SK-N-SH treated with all-trans-retinoic acid at 6 μM for 48 hours (cell line): ENCODE data around the gene CLCF1.
A peak's percentile ranks its signal among the peaks of the same experiment; 100 is the strongest.

Experiments used
- ATAC-seq: fragments of 200-7000 bp; cut with Tn5 transposase; 3 replicates; pipeline ENCODE4 v1.9.1; 2020; ENCODE audit warnings: mild to moderate bottlenecking, moderate library complexity
- CSDC2 ChIP-seq: fragments of 250-450 bp; sonication (Bioruptor Pico); IDR thresholded peaks from 2 replicates; pipeline ENCODE4 v1.5.0; 2020; ENCODE audit warnings: mild to moderate bottlenecking, moderate library complexity
- GLIS3 ChIP-seq: fragments of 250-450 bp; sonication (Bioruptor Pico); IDR thresholded peaks from 2 replicates; pipeline ENCODE4 v1.5.0; 2020; ENCODE audit warnings: mild to moderate bottlenecking, moderate library complexity
- ISL1 ChIP-seq: fragments of 250-450 bp; sonication (Bioruptor Pico); IDR thresholded peaks from 2 replicates; pipeline ENCODE4 v2.1.2; 2022; ENCODE audit warnings: mild to moderate bottlenecking, moderate library complexity
- OSR1 ChIP-seq: fragments of 250-450 bp; sonication (Bioruptor Pico); IDR thresholded peaks from 2 replicates; pipeline ENCODE4 v1.8.0; 2022; ENCODE audit warnings: moderate library complexity, mild to moderate bottlenecking, inconsistent platforms
- PATZ1 ChIP-seq: fragments of 250-450 bp; sonication (Bioruptor Pico); IDR thresholded peaks from 2 replicates; pipeline ENCODE4 v1.8.0; 2020; ENCODE audit warnings: mild to moderate bottlenecking, moderate library complexity, borderline replicate concordance
- POU6F1 ChIP-seq: fragments of 250-450 bp; sonication (Bioruptor Pico); IDR thresholded peaks from 2 replicates; pipeline ENCODE4 v1.8.0; 2021; ENCODE audit warnings: low read depth, mild to moderate bottlenecking, moderate library complexity, borderline replicate concordance
- TCF4 ChIP-seq: fragments of 250-450 bp; sonication (Bioruptor Pico); IDR thresholded peaks from 2 replicates; pipeline ENCODE4 v1.8.0; 2021; ENCODE audit warnings: mild to moderate bottlenecking, moderate library complexity, borderline replicate concordance
- TOX ChIP-seq: fragments of 250-450 bp; sonication (Bioruptor Pico); IDR thresholded peaks from 2 replicates; pipeline ENCODE4 v1.8.0; 2021; ENCODE audit warnings: mild to moderate bottlenecking, moderate library complexity, borderline replicate concordance
- TSHZ2 ChIP-seq: fragments of 250-450 bp; sonication (Bioruptor Pico); IDR thresholded peaks from 2 replicates; pipeline ENCODE4 v1.5.0; 2020; ENCODE audit warnings: mild to moderate bottlenecking, moderate library complexity
- ZC3H10 ChIP-seq: fragments of 250-450 bp; sonication (Bioruptor Pico); IDR thresholded peaks from 2 replicates; pipeline ENCODE4 v1.5.1; 2021; ENCODE audit warnings: mild to moderate bottlenecking, moderate library complexity
- ZFP3 ChIP-seq: fragments of 250-450 bp; sonication (Bioruptor Pico); IDR thresholded peaks from 2 replicates; pipeline ENCODE4 v1.5.0; 2020; ENCODE audit warnings: mild to moderate bottlenecking, moderate library complexity
- ZFP30 ChIP-seq: fragments of 450-650 bp; formaldehyde crosslinking; IDR thresholded peaks from 2 replicates; pipeline ENCODE4 v1.5.0; 2022; ENCODE audit warnings: mild to moderate bottlenecking, moderate library complexity
- ZNF70 ChIP-seq: fragments of 450-650 bp; formaldehyde crosslinking; IDR thresholded peaks from 2 replicates; pipeline ENCODE4 v1.5.0; 2020; ENCODE audit warnings: mild to moderate bottlenecking, moderate library complexity
- ZNF8 ChIP-seq: fragments of 450-650 bp; formaldehyde crosslinking; IDR thresholded peaks from 2 replicates; pipeline ENCODE4 v1.5.0; 2020; ENCODE audit warnings: mild to moderate bottlenecking, moderate library complexity
- TF ChIP-seq, protein P1 (sequence below): fragments of 250-450 bp; sonication (Bioruptor Pico); IDR thresholded peaks from 2 replicates; pipeline ENCODE4 v1.5.1; 2021; ENCODE audit warnings: mild to moderate bottlenecking, moderate library complexity

CLCF1 gene

DNA sequence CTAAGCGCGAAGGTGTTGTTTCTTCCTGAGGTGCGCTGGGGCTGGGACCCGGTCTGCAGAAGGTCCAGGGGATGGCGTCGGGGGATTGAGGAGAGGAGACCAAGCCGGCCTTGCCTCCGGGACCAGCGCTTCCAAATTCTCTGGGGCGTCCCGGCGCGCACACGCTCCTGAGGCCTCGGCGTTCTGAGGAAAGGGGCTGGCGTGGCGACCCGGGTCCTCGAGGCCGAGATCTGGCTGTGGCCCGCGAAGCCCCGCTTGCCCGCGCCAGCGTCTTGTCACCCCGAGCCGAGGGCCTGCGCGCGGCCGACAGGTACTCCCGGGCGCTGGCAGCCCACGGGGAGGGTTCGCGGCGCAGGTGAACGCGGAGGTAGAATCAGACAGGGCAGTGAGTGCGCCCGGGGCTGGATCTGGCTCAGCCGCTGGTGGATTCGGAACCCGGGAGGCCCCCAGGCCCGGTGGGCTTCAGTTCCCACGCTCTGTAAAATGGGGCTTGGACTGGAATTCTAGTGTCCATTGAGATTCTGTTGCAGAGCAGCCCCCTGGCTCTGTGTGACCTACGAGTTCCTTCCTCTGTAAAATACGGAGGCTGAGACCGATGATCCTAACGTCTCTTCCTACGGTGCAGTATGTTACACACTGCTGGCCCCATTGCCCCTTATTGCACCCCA is 55.4 kb downstream of the CLCF1 start:
- TF ChIP-seq ZNF8, result no peak
- TF ChIP-seq ISL1, result no peak
- TF ChIP-seq TCF4, result no peak
- no peak for TF ChIP-seq POU6F1
- no peak for TF ChIP-seq TOX (CRISPR knock-in tag)
- no peak for TF ChIP-seq ZC3H10
- TF ChIP-seq TSHZ2 (CRISPR knock-in tag), result no peak
- TF ChIP-seq, protein P1, sequence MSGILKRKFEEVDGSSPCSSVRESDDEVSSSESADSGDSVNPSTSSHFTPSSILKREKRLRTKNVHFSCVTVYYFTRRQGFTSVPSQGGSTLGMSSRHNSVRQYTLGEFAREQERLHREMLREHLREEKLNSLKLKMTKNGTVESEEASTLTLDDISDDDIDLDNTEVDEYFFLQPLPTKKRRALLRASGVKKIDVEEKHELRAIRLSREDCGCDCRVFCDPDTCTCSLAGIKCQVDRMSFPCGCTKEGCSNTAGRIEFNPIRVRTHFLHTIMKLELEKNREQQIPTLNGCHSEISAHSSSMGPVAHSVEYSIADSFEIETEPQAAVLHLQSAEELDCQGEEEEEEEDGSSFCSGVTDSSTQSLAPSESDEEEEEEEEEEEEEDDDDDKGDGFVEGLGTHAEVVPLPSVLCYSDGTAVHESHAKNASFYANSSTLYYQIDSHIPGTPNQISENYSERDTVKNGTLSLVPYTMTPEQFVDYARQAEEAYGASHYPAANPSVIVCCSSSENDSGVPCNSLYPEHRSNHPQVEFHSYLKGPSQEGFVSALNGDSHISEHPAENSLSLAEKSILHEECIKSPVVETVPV, result no peak
- peak; percentile 46 for ATAC-seq

- TF ChIP-seq PATZ1 (CRISPR knock-in tag), result no peak
- no peak for TF ChIP-seq OSR1 (CRISPR knock-in tag)
- 0 out of 2 replicates have a peak, but pooled peaks have one; percentile 46 for TF ChIP-seq ZFP3
- TF ChIP-seq ZNF8, result no peak
- TF ChIP-seq ZNF70 (CRISPR knock-in tag), result no peak
- ATAC-seq, result peak; percentile 90
Observed at GRCh38 chr11:67317205-67317887, 56.1 kb downstream of the CLCF1 start.

GRCh38 chr11:67316882-67317204 is 56.6 kb downstream of the CLCF1 start:
- TF ChIP-seq, protein P1, result no peak
- TF ChIP-seq GLIS3 (CRISPR knock-in tag) (no peak), CSDC2 (CRISPR knock-in tag) (no peak)
- TF ChIP-seq, all 23 proteins: peak for 0
- ATAC-seq, result peak; percentile 3

DNA sequence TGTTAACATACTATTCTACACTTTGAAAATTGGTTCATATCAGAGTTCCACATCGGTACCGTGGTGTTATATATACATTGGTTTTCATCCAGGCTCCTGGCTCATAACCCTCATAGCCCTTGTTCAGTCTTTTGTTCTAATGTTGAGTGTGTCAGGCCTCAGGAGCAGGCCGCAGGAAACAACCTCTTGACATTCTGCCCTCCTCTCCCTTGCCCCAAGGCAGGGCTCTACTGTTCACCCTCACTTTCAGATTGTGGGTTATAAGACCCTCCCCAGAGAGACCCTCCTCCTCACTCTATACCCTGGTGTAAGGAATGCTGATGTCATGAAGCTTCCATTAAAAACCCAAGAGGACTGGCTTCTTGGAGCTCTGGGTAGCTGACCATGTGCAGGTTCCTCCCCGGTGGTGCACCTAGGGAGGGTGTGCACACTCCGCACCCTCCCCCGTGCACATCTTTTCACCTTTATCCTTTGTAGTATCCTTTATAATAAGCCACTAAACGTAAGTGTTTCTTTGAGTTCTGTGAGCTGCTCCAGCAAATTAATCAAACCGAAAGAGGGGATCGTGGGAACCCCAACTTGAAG is 58.0 kb downstream of the CLCF1 start:
- TF ChIP-seq TSHZ2 (CRISPR knock-in tag) (no peak), ZFP30 (CRISPR knock-in tag) (no peak), ZFP3 (no peak), OSR1 (CRISPR knock-in tag) (no peak)
- no peak for ATAC-seq
